Adipose tissue (tissue), 3 donors: ENCODE results near the gene NPIPB6. TPM values are rescaled to one million over a fixed set of nuclear protein-coding genes. Genes with fewer than 3 reads are reported as not detected.
"Not testable (repeated sequence)": the region's sequence is repeated elsewhere in the genome, so short reads cannot be mapped to it uniquely, and the experiment has no call there.

Experiments used
- H3K27ac ChIP-seq: one replicate; pipeline ENCODE4 v1.5.1; 2013; ENCODE audit warnings: low read depth, low read length
- WGBS, 3 donors: extraction: QIAGEN DNeasy Blood & Tissue Kit; methylation state at CpG; one replicate each; pipeline ENCODE4 v1.1.7; 2013; 5-methylcytosine and 5-hydroxymethylcytosine counted together
- polyA plus RNA-seq, 3 donors: library from polyadenylated mRNA; stranded (reverse); fragments of 200-250 nt; gene quantifications; one replicate each; pipeline ENCODE4 v1.2.3, GENCODE V29; 2013
- donor health status: healthy with polysubstance abuse.
- donor health status: Bipolar disorder and iron deficiency.
- donor health status: healthy.

Gene NPIPB6
- 1 to 10 TPM in 1 of 3 donors, under 1 TPM in 2; 0.12 to 1.6 (median 0.43) TPM for polyA plus RNA-seq

GRCh38 chr16:28363408-28363807 is at the start of gene NPIPB6:
Gene NPIPB6 (minus strand): TSS chr16:28363508. CDS start chr16:28362822, 686 bp downstream.
- no CpG with 5 or more reads among the region's 5 CpGs for WGBS, 3 donors
- not testable (repeated sequence) for H3K27ac ChIP-seq

DNA sequence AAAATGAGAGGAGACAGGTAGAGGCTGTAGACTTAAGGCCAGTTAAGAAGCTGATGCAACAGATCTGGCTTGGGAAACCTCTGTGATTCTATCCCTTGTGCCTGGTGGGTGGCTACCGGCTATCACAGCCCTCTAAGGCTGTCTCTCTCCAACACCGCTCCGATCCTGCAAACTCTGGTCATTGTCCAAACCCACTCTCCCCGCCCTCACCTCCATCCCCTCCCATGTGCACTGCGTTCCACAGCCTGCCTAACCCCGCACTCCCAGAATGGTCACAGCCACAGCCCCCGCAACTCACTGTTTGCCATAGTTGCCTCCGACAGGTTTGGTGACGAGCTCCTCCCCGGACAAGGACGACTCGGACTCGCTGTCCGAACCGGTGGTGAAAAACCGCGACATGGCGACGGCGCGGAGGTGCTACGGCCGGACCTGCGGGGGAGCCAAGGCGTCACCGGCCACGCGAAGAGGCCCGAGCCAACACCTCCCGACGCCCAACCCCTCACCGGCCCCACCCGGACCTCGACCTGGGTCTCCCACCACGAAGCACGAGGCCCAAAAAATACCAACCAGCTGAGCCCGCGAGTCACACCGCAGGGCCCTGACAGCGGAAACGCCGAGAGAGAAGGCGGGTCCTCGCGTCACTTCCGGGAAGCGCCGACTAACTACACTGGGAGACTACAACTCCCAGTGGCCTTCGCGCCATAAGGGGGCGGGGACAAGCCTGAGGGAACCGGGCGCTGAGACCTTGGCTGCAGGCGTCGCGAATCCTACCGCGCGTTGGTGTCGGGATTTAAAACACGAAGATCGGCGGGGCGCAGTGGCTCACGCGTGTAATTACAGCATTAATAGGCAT is 40.1 kb upstream of the NPIPB6 start, which contains the start of gene EIF3CL:
Gene EIF3CL, minus strand, starts transcription at position 622 of the 853 bp plus-strand sequence. Its CDS starts 223 bp downstream, at position 399.
- H3K27ac ChIP-seq, result not testable (repeated sequence)
- no CpG with 5 or more reads among the region's 66 CpGs for WGBS, 3 donors

GRCh38 chr16:28392054-28392453 is 28.7 kb upstream of the NPIPB6 start:
- no CpG with 5 or more reads among the region's 5 CpGs for WGBS, 3 donors
- not testable (repeated sequence) for H3K27ac ChIP-seq

DNA sequence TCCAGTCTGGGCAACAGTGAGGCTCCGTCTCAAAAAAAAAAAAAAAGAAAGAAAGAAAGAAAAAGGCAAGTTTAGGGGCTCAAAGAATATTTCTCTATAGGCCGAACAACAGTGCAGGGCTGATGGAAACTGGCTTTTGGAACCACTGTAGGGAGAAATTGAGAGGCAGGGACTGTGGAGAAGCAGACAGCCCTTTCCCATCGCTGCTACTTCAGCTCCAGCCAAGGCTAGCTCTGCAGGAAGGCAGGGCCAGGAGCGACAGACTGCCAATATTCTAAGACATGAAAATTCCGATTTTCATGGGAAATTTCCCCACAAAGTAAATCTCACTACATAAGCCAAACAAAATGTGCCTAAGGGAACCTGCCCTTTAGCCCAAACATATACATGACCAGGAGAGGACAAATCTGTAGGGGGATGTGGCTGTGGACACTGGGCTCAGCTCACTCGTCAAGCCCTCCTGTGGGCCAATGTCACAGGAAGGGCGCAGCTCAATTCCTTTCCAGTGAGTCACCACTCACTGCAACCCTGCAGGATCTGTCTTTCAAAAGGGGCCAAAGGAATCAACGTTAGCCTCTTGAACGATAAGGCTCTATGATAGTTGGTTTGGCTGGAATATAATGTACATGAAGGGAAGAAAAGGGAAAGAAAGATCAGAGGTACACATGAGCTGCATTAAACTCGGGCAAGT is 19.0 kb upstream of the NPIPB6 start:
- 82 to 100% methylated on average over 1 to 2 of the region's 10 CpGs; no CpG with 5 or more reads in 1 of the 3 donors for WGBS, 3 donors
- H3K27ac ChIP-seq, result not testable (repeated sequence)

DNA sequence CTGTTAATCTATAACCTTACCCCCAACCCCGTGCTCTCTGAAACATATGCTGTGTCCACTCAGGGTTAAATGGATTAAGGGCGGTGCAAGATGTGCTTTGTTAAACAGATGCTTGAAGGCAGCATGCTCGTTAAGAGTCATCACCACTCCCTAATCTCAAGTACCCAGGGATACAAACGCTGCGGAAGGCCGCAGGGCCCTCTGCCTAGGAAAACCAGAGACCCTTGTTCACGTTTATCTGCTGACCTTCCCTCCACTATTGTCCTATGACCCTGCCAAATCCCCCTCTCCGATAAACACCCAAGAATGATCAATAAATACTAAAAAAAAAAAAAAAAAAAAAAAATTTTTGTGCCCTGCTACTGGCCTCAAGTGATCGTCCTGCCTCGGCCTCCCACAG is 14.5 kb upstream of the NPIPB6 start:
- WGBS, 3 donors, result 84 to 95% (median 95%) methylated on average over 4 to 5 of the region's 10 CpGs
- not testable (repeated sequence) for H3K27ac ChIP-seq

DNA sequence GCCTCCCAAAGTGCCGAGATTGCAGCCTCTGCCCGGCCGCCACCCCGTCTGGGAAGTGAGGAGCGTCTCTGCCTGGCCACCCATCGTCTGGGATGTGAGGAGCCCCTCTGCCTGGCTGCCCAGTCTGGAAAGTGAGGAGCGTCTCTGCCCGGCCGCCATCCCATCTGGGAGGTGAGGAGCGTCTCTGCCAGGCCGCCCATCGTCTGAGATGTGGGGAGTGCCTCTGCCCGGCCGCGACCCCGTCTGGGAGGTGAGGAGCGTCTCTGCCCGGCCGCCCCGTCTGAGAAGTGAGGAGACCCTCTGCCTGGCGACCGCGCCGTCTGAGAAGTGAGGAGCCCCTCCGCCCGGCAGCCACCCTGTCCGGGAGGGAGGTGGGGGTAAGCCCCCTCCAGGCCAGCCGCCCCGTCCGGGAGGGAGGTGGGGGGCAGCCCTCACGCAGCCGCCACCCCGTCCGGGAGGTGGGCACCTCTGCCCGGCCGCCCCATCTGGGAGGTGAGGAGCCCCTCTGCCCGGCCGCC is 13.9 kb upstream of the NPIPB6 start:
- WGBS, 3 donors, result 97 to 98% (median 97%) methylated on average over 17 to 25 of the region's 38 CpGs
- not testable (repeated sequence) for H3K27ac ChIP-seq

- 0 to 19% (median 8%) methylated on average over 2 to 3 of the region's 8 CpGs for WGBS, 3 donors
Observed at GRCh38 chr16:28375115-28375514, 11.8 kb upstream of the NPIPB6 start.

DNA sequence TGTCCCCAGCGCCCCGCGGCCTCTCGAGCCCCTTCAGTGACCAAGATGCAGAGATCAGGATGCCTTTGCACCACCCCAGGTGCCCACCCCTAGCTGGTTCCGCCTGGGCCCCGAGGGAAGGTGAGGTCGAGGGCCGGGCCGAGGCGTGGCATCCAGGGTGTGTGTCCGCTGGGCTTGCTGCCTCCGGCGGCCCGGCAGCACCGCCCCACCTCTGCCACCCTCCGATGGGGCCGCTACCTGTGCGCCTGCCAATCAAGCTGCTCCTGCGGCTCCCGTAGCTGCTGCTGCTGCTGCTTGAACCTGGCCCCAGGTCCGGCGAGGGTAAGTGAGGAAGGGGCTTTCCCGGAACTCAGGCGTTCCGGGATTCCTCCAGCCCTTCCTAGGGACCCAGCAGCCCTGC is 11.0 kb upstream of the NPIPB6 start:
- 0 to 7% (median 6%) methylated on average over 3 to 8 of the region's 25 CpGs for WGBS, 3 donors

More at GRCh38 chr16:28375115-28375514, 11.8 kb upstream of the NPIPB6 start:
- H3K27ac ChIP-seq, result not testable (repeated sequence)

GRCh38 chr16:28367926-28368325 is 4.6 kb upstream of the NPIPB6 start:
- 19 to 35% (median 31%) methylated on average over 18 to 24 of the region's 32 CpGs for WGBS, 3 donors
- not testable (repeated sequence) for H3K27ac ChIP-seq

More for the DNA sequence above, 11.0 kb upstream of the NPIPB6 start:
- not testable (repeated sequence) for H3K27ac ChIP-seq

DNA sequence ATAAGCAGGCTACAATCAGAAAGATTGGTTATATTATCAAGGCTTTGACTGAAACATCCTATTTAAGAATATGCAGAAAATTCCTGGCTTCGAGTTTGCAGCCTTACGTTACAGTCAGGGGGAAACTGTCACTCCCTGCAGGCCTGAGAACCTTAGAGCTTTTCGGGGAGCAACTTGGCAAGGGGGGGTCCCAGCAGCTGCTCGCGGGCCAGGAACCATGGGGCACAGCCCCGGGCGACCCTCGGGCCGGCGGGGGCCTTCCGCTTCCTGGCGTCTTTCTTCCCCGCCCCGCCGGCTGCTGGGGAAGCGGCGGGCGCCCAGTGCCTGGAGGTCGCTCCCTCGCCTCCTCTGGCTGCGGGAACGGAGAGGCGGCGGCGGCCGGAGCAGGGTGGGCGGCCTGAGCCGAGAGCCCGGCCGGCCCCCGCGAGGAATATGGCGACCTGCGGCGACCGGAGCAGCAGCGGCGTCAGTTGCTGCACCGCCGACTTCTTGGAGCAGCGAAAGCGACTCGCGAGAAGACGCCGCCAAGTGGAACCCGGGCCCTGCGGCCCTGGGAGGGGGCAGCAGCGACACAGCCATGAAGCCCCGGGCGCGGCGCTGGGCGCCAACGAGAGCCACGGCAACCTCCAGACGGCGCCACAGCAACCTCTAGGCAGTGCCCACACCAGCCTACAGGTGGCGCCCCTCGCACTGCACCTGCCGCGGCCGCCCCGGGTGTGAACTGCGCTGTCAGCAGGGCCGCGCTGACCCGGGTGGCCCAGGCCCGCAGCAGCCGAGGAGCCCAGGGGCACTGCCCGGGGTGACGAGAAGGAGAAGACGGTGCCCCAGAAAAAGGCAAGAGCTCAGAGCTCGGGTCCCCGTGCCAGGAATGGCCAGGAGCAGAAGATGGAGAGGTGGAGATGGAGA is 1.2 kb upstream of the NPIPB6 start:
- WGBS, 3 donors, result 0 to 2% (median 0%) methylated on average over 10 to 13 of the region's 75 CpGs
- H3K27ac ChIP-seq, result not testable (repeated sequence)

DNA sequence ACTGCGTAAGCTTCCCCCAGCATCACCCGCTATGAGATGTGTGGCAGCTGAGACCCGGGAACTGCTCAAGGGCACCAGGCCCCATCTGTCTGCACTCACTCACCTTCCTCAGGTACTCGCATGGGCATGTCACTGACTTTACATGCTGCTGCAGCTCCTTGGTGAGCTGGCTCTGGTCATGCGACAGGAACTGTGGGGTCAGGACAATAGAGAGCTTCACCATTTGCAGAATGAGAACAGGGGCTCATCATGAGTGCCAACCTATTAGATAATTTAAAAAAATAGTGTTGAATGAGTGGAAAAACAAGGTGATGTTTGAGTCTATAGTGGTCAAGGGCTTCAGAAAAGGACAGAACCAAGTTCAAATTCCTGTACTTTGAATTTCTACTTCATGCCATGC is 708 bp downstream of the NPIPB6 start:
- H3K27ac ChIP-seq, result not testable (repeated sequence)
- WGBS, 3 donors, result 97 to 100% (median 100%) methylated on average over 1 to 2 of the region's 5 CpGs

DNA sequence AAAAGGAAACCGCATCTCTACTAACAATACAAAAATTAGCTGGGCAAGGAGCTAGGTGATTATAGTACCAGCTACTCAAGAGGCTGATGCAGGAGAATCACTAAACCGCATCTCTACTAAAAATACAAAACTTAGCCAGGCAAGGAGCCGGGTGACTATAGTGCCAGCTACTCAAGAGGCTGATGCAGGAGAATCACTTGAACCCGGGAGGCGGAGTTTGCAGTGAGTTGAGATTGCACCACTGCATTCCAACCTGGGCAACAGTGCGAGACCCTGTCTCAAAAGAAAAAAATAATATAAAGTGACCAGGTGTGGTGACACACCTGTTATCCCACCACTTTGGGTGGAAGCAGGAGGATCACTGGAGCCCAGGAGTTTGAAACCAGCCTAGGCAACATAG is 25.1 kb downstream of the NPIPB6 start:
- 85 to 91% (median 89%) methylated on average over 5 of the region's 6 CpGs for WGBS, 3 donors
- H3K27ac ChIP-seq, result not testable (repeated sequence)

DNA sequence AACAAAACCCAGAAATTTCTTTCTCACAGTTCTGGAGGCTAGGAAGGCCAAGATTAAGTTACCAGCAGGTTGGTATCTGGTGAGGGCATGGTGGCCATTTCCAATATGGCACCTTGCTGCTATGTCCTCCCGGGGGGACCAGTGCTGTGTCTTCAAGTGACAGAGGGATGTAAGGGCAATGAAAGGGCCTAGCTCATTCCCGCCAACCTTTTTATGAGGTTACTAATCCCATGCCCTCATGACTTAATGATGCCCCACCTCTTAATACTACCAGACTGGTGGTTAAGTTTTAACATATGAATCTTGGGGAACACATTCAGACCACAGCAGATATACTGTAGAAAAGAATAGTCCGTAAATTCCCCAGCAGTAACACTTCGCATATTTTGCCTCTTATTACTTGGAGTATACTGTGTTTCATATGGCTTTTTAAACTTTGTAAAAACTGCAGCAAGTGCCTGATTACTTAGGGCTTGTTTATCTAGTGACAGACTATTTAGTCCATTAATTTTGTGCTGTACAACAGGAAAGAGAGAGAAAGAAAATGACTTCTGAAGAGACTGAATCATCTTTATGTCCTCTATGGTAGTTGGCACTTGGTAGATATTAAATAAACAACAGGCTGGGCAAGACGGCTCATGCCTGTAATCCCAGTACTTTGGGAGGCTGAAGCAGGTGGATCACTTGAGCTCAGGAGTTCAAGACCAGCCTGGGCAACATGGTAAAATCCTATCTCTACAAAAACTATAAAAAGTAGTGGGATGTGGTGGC is 26.2 kb downstream of the NPIPB6 start:
- 73 to 85% (median 81%) methylated on average over 5 of the region's 5 CpGs for WGBS, 3 donors

GRCh38 chr16:28335678-28336077 is 27.6 kb downstream of the NPIPB6 start:
- not testable (repeated sequence) for H3K27ac ChIP-seq
- 85 to 90% (median 90%) methylated on average over 8 of the region's 8 CpGs for WGBS, 3 donors

More for the DNA sequence above, 26.2 kb downstream of the NPIPB6 start:
- not testable (repeated sequence) for H3K27ac ChIP-seq

DNA sequence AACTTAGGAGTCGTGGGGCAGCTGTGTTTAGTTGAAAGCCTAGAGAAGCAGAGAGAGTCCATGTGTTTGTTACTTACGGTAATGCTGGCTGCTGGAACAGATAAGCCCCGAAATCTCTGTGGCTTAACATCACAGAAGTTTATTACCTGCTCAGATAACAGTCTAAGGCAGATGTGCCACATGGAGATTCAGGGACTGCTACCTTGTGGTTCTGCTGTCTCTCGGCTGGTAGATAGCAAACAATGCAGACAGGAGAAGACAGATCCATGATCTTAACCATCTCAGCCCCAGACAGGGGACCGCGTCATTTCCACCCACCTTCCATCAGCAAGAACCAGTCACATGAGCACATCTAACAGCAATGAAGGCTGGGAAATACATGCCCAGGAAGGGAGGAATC is 30.7 kb downstream of the NPIPB6 start:
- 49 to 70% (median 53%) methylated on average over 4 to 6 of the region's 6 CpGs for WGBS, 3 donors

DNA sequence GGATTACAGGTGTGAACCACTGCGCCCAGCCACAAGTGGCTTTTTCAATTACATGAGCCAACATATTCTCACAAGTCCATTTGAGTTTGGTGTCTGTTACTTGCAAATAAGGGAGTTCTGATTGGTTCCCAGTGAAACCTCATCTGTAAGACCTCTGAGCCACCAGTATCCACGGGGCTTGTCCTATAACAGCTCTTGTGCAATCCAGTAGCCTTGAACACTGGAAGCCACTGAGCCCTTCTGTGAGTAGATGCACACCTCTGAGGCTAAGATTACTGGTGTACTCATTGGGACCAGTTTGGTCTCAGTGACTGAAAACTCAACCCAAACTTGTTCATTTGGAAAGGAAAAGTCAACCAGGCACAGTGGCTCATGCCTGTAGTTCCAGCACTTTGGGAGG is 32.3 kb downstream of the NPIPB6 start:
- WGBS, 3 donors, result 63 to 68% (median 63%) methylated on average over 2 of the region's 2 CpGs
- not testable (repeated sequence) for H3K27ac ChIP-seq

More for the DNA sequence above, 30.7 kb downstream of the NPIPB6 start:
- H3K27ac ChIP-seq, result not testable (repeated sequence)

DNA sequence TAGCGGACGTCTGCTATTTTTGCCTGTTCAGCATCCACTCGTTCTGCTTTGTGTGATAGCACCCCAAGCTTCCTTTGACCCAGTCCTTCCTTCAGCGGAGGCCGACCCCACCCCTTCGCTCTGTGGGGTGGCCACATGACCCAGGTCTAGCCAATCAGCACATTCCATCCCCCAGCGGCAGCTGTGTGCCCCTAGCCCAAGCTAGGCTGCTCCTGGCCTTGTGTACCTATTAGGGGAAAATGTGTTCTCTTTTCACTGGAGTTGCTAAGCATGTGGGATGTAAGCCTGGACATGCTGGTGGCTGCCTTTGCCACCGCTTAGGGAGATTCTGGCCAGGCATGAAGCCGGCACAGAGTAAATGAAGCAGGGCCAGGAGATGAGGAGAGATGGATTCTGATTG is 33.1 kb downstream of the NPIPB6 start:
- WGBS, 3 donors, result 30 to 49% (median 31%) methylated on average over 8 to 9 of the region's 9 CpGs

More for the DNA sequence above, 33.1 kb downstream of the NPIPB6 start:
- H3K27ac ChIP-seq, result not testable (repeated sequence)
